Endothelial cell of umbilical vein (primary cell): ENCODE results near the gene BCAP31.

ENCODE experiments used
- JUN ChIP-seq: IDR thresholded peaks from 2 replicates; pipeline ENCODE4 v1.6.1; 2011; ENCODE audit warnings: borderline replicate concordance, low read depth; ENCODE audit not compliant: insufficient read length, insufficient read depth
- POLR2A ChIP-seq: IDR thresholded peaks from 2 replicates; pipeline ENCODE4 v1.6.1; 2012; ENCODE audit warnings: low read depth, mild to moderate bottlenecking, control low read depth, low read length
- TF ChIP-seq, protein P1 (sequence below), 2 donors: IDR thresholded peaks; 1 replicate in 1 of 2; 2 replicates in 1 of 2; pipeline ENCODE4 v1.5.1; 2011; ENCODE audit warnings: low read length in 2 of 2, mild to moderate bottlenecking in 2 of 2, moderate library complexity in 2 of 2, control low read depth in 1 of 2, inconsistent platforms in 1 of 2, low read depth in 1 of 2; ENCODE audit not compliant: insufficient read depth in 1 of 2; ENCODE audit errors: extremely low read depth in 1 of 2

DNA sequence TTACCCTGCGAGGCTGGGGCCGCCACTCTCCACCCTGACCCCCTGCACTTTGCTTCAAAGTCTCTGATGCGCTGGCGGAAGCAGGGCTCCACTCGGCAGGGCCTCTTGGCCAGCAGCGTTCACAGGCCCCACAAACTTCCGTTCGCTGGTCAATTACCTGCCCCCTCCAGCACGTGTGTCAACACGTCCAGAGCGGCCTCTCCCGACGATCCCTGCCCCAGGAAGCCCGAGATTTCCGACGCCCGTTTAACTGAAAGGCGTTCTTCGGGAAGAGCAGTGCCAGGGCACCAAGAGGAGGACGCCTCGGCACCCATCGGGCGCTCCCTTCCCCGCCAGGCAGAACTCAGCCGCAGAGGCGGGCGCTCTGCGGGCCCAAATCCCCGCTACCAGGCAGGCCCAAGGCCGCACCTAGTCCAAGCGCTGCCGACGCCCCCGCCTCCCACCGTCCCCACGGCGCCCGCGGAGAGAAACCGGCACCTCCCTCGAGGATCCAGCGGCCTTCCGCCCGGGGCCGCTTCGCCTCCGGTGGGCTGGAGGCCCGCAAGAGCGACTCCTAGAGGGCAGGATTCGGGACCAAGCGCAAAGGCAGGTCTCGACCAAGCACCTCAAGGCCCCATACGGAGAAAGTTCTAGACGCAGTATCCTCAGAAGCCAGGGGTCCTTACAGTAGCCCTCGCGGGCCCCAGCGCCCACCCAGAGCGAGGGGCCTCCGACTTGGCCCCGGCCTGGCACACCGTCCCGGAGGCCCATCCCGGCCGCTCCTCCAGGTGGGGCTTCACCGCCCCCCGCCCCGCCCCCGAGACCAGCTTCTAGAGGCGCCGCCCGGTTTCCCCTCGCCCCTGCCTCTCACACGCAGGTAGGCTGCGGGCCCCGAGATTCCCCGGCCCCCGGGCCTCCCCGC is 586 bp downstream of the BCAP31 start:
- no peak for TF ChIP-seq JUN
- TF ChIP-seq POLR2A: no peak
- TF ChIP-seq, protein P1, sequence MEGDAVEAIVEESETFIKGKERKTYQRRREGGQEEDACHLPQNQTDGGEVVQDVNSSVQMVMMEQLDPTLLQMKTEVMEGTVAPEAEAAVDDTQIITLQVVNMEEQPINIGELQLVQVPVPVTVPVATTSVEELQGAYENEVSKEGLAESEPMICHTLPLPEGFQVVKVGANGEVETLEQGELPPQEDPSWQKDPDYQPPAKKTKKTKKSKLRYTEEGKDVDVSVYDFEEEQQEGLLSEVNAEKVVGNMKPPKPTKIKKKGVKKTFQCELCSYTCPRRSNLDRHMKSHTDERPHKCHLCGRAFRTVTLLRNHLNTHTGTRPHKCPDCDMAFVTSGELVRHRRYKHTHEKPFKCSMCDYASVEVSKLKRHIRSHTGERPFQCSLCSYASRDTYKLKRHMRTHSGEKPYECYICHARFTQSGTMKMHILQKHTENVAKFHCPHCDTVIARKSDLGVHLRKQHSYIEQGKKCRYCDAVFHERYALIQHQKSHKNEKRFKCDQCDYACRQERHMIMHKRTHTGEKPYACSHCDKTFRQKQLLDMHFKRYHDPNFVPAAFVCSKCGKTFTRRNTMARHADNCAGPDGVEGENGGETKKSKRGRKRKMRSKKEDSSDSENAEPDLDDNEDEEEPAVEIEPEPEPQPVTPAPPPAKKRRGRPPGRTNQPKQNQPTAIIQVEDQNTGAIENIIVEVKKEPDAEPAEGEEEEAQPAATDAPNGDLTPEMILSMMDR (IDR thresholded peaks at IDR 0.05; ENCODE audit: extremely low read depth in 1 of 2, insufficient read depth in 1 of 2, low read depth in 1 of 2, low read length in 2 of 2): peak; percentile 10 to 48
